ENCODE measurements around the gene KCNMB4. TPM values are rescaled to one million over a fixed set of nuclear protein-coding genes. Genes with fewer than 3 reads are reported as not detected.

Gene KCNMB4
- total and polyA plus RNA-seq, 2 experiments from 2014 or later = 4.3 to 9.2 TPM

- Histone ChIP-seq H2AFZ (no peak overlapping the region), H3K27me3 (no peaks in the 10 kb centered on the region), H3K9me3 (ENCODE audit: low read depth) (no peaks in the 10 kb centered on the region), H3K4me1 (ENCODE audit: insufficient read depth) (no peaks in the 10 kb centered on the region), H3K27ac (no peak overlapping the region), H3K9me2 (replicated peaks; ENCODE audit: insufficient read depth) (no peaks in the 10 kb centered on the region), H3K4me2 (no peak overlapping the region), H3K4me3 (no peak overlapping the region), H3K36me3 (replicated peaks; ENCODE audit: insufficient read depth, low read depth) (no peaks in the 10 kb centered on the region), H3K79me2 (no peaks in the 10 kb centered on the region), H4K20me1 (ENCODE audit: insufficient read depth, poor library complexity, severe bottlenecking) (no peaks in the 10 kb centered on the region)
- WGBS (ENCODE audit: low lambda C conversion rate, missing lambda C conversion rate) = 95% methylated on average over 6 of the region's 6 CpGs
- no peak for DNase-seq (ENCODE audit: low spot score)
- TF ChIP-seq EZH2phosphoT487 (IDR thresholded peaks at IDR 0.05; ENCODE audit: low read depth, severe bottlenecking, unreplicated experiment) (no peak), CTCF (IDR thresholded peaks at IDR 0.05; ENCODE audit: poor library complexity) (no peak), EZH2 (IDR thresholded peaks at IDR 0.05; ENCODE audit: borderline replicate concordance) (no peak)
Observed at GRCh38 chr12:70353780-70354660, 12.1 kb upstream of the KCNMB4 start.

- WGBS (ENCODE audit: low lambda C conversion rate, missing lambda C conversion rate) = 100% methylated on average over 3 of the region's 3 CpGs
- no peaks in the 10 kb centered on the region for H3K4me1 ChIP-seq (ENCODE audit: insufficient read depth)
- no peak overlapping the region for H2AFZ ChIP-seq
- H3K4me2 ChIP-seq = no peak overlapping the region
- H3K27me3 ChIP-seq = no peaks in the 10 kb centered on the region
- no peak overlapping the region for H3K27ac ChIP-seq
- H3K36me3 ChIP-seq (replicated peaks; ENCODE audit: insufficient read depth, low read depth) = no peaks in the 10 kb centered on the region
- TF ChIP-seq CTCF (IDR thresholded peaks at IDR 0.05; ENCODE audit: poor library complexity) = no peak
- TF ChIP-seq EZH2 (IDR thresholded peaks at IDR 0.05; ENCODE audit: borderline replicate concordance) = no peak
- TF ChIP-seq EZH2phosphoT487 (IDR thresholded peaks at IDR 0.05; ENCODE audit: low read depth, severe bottlenecking, unreplicated experiment) = no peak
- no peak overlapping the region for H3K4me3 ChIP-seq
- H4K20me1 ChIP-seq (ENCODE audit: insufficient read depth, poor library complexity, severe bottlenecking) = no peaks in the 10 kb centered on the region
- no peaks in the 10 kb centered on the region for H3K9me2 ChIP-seq (replicated peaks; ENCODE audit: insufficient read depth)
- no peaks in the 10 kb centered on the region for H3K9me3 ChIP-seq (ENCODE audit: low read depth)
- no peaks in the 10 kb centered on the region for H3K79me2 ChIP-seq
- DNase-seq (ENCODE audit: low spot score) = no peak
Observed at GRCh38 chr12:70354787-70355186, 11.3 kb upstream of the KCNMB4 start.

- no peak for DNase-seq (ENCODE audit: low spot score)
- no peaks in the 10 kb centered on the region for H3K9me3 ChIP-seq (ENCODE audit: low read depth)
- no peak overlapping the region for H3K4me3 ChIP-seq
- WGBS (ENCODE audit: low lambda C conversion rate, missing lambda C conversion rate) = 97% methylated on average over 4 of the region's 4 CpGs
- no peak overlapping the region for H3K4me2 ChIP-seq
- no peaks in the 10 kb centered on the region for H3K36me3 ChIP-seq (replicated peaks; ENCODE audit: insufficient read depth, low read depth)
- H3K27me3 ChIP-seq = no peaks in the 10 kb centered on the region
- no peak overlapping the region for H2AFZ ChIP-seq
- H3K79me2 ChIP-seq = no peaks in the 10 kb centered on the region
- TF ChIP-seq EZH2 (IDR thresholded peaks at IDR 0.05; ENCODE audit: borderline replicate concordance) (no peak), CTCF (IDR thresholded peaks at IDR 0.05; ENCODE audit: poor library complexity) (no peak)
- no peaks in the 10 kb centered on the region for H3K4me1 ChIP-seq (ENCODE audit: insufficient read depth)
- no peaks in the 10 kb centered on the region for H4K20me1 ChIP-seq (ENCODE audit: insufficient read depth, poor library complexity, severe bottlenecking)
- no peaks in the 10 kb centered on the region for H3K9me2 ChIP-seq (replicated peaks; ENCODE audit: insufficient read depth)
- no peak overlapping the region for H3K27ac ChIP-seq
Observed at GRCh38 chr12:70355972-70356371, 10.1 kb upstream of the KCNMB4 start.
